HepG2 (cell line): Measurements from ENCODE around the gene PLRG1. TPM values are rescaled to one million over a fixed set of nuclear protein-coding genes. Genes with fewer than 3 reads are reported as not detected.
A peak's percentile ranks its signal among the peaks of the same experiment; 100 is the strongest.

Experiments
- BRD4 ChIP-seq: sonication (generic); formaldehyde crosslinking; IDR thresholded peaks from 2 replicates; pipeline ENCODE4 v1.4.0; 2020; ENCODE audit warnings: missing genetic modification reagents
- CBFB ChIP-seq: sonication (generic); formaldehyde crosslinking; IDR thresholded peaks from 2 replicates; pipeline ENCODE4 v1.4.0; 2020; ENCODE audit warnings: missing genetic modification reagents
- CBX2 ChIP-seq, 2 experiments: fragments of 200-600 bp in 1 of 2; sonication (generic); formaldehyde crosslinking in 1 of 2; IDR thresholded peaks; 2 replicates each; pipeline versions ENCODE4 v1.7.0 to v1.8.1; 2018 to 2022; ENCODE audit warnings: low read depth in 2 of 2, low read length in 1 of 2, mild to moderate bottlenecking in 1 of 2, missing genetic modification reagents in 1 of 2
- JUNB ChIP-seq: sonication (generic); formaldehyde crosslinking; IDR thresholded peaks from 2 replicates; pipeline ENCODE4 v1.8.0; 2022; ENCODE audit warnings: missing genetic modification reagents, mild to moderate bottlenecking, borderline replicate concordance
- MEIS2 ChIP-seq: sonication (generic); formaldehyde crosslinking; IDR thresholded peaks from 2 replicates; pipeline ENCODE4 v1.9.0; 2021; ENCODE audit warnings: mild to moderate bottlenecking, missing genetic modification reagents
- MLLT10 ChIP-seq: sonication (generic); formaldehyde crosslinking; IDR thresholded peaks from 2 replicates; pipeline ENCODE4 v1.4.0; 2020; ENCODE audit warnings: missing genetic modification reagents
- MTA3 ChIP-seq: sonication (generic); formaldehyde crosslinking; IDR thresholded peaks from 2 replicates; pipeline ENCODE4 v1.4.0; 2020; ENCODE audit warnings: missing genetic modification reagents
- POGZ ChIP-seq: sonication (generic); formaldehyde crosslinking; IDR thresholded peaks from 2 replicates; pipeline ENCODE4 v1.4.0; 2020; ENCODE audit warnings: mild to moderate bottlenecking, missing genetic modification reagents
- SKI ChIP-seq: fragments of 450-650 bp; IDR thresholded peaks from one replicate; pipeline ENCODE4 v1.6.1; 2018; ENCODE audit warnings: mild to moderate bottlenecking; ENCODE audit not compliant: partially characterized antibody
- SRSF1 ChIP-seq: fragments of 200-400 bp; formaldehyde crosslinking; optimal IDR thresholded peaks from 2 replicates; pipeline ENCODE3; 2017; ENCODE audit warnings: mild to moderate bottlenecking, low read depth, low read length, moderate library complexity
- ZBTB3 ChIP-seq: sonication (generic); formaldehyde crosslinking; IDR thresholded peaks from 2 replicates; pipeline ENCODE4 v1.4.0; 2020; ENCODE audit warnings: low read depth, mild to moderate bottlenecking, moderate library complexity, missing genetic modification reagents, borderline replicate concordance
- ZFP37 ChIP-seq: sonication (generic); formaldehyde crosslinking; IDR thresholded peaks from 2 replicates; pipeline ENCODE4 v1.4.0; 2020; ENCODE audit warnings: missing genetic modification reagents, borderline replicate concordance
- ZNF3 ChIP-seq: IDR thresholded peaks from 2 replicates; pipeline ENCODE4 v1.7.0; 2017; ENCODE audit warnings: inconsistent platforms
- ZSCAN30 ChIP-seq: sonication (generic); formaldehyde crosslinking; IDR thresholded peaks from 2 replicates; pipeline ENCODE4 v1.5.0; 2020; ENCODE audit warnings: mild to moderate bottlenecking, missing genetic modification reagents
- polyA plus RNA-seq, 8 experiments: library from polyadenylated mRNA; depleted of rRNA in 3 of 8; stranded (reverse) in 7 of 8; unstranded in 1 of 8; fragments of >200 nt; fragmentation: Illumina TruSeq in 4 of 8; extraction: Trizol in 4 of 8; gene quantifications; 2 replicates each; pipeline versions ENCODE4 v1.2.1 to v1.2.3, GENCODE V29; 2011 to 2016; ENCODE audit warnings: low read depth in 4 of 8, missing spikeins in 1 of 8, mixed read lengths in 1 of 8; ENCODE audit not compliant: insufficient read depth in 1 of 8
- total RNA-seq, 5 experiments: library from RNA; depleted of rRNA; stranded (reverse); fragments of >200 nt; fragmentation: Illumina TruSeq; extraction: Trizol; gene quantifications; 2 replicates each; pipeline ENCODE4 v1.2.3, GENCODE V29; 2016; ENCODE audit warnings: low read depth in 1 of 5
- TF ChIP-seq, protein P1 (sequence below): sonication (generic); formaldehyde crosslinking; IDR thresholded peaks from 2 replicates; pipeline ENCODE4 v1.8.1; 2023; ENCODE audit warnings: mild to moderate bottlenecking, missing genetic modification reagents, borderline replicate concordance
- TF ChIP-seq, protein P2 (sequence below): IDR thresholded peaks from 2 replicates; pipeline ENCODE4 v1.6.1; 2016; ENCODE audit warnings: mild to moderate bottlenecking, missing biosample characterization, missing genetic modification reagents
- TF ChIP-seq, protein P3 (sequence below): IDR thresholded peaks from 2 replicates; pipeline ENCODE4 v1.6.1; 2016; ENCODE audit warnings: low read depth, borderline replicate concordance
- TF ChIP-seq, protein P4 (sequence below): sonication (generic); formaldehyde crosslinking; IDR thresholded peaks from 2 replicates; pipeline ENCODE4 v1.4.0; 2020; ENCODE audit warnings: mild to moderate bottlenecking, missing genetic modification reagents, borderline replicate concordance
- TF ChIP-seq, protein P5 (sequence below), 2 experiments: sonication (generic) in 1 of 2; formaldehyde crosslinking in 1 of 2; IDR thresholded peaks; 2 replicates each; pipeline versions ENCODE4 v1.4.0 to v1.6.1; 2016 to 2020; ENCODE audit warnings: borderline replicate concordance in 1 of 2, low read depth in 1 of 2, mild to moderate bottlenecking in 1 of 2, missing genetic modification reagents in 1 of 2

PLRG1 gene
- total and polyA plus RNA-seq, 2 of the 13 experiments (the other 11 are each of a cell fraction or from before 2014, with no cell fraction given): 77.3 to 110 TPM

DNA sequence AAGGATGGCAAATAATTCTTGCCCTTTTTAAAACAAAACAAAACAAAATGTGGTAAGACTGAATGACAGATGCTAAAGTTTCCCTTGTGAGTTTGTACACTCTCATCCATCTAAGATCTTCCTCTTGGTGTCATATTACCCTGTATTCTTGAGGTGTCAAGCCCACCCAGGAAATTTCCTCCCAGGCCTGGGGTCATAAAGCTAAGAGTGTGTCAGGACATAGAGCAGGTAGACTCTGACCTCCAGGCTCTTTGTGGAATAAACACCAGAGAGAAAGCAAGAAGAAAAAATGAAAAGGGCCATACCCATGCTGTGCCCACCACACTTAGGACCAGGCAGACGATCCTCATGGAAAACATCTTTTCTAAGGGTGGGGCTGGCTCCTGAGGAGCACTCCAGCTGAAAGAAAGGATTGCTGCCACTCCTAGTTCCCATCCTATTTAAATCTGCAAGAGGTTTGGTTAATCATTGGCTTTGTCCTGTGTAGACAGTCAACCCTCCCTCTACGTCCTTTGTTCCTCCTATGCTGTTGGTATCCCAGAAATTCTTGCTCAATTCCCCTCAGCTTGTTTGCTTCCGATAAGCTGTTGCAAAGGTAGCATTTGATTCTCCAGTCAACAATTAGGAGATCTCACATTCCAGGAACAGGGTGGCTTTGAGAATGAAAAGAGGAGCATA, 40.3 kb upstream of the PLRG1 start, which contains the start of gene FGA (continued):
- TF ChIP-seq, protein P1, sequence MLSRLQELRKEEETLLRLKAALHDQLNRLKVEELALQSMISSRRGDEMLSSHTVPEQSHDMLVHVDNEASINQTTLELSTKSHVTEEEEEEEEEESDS (CRISPR knock-in tag): peak; percentile 58; the same call in 1 of the 2 replicates
- TF ChIP-seq MEIS2 (peak; percentile 86), JUNB (no peak), POGZ (CRISPR knock-in tag) (peak; percentile 94), ZBTB3 (CRISPR knock-in tag) (no peak), MLLT10 (no peak), SRSF1 (no peak), ZNF3 (CRISPR knock-in tag) (no peak), MTA3 (CRISPR knock-in tag) (no peak), SKI (peak; percentile 86), BRD4 (CRISPR knock-in tag) (peak; percentile 71; the same call in 1 of the 2 replicates), CBFB (peak; percentile 65; the same call in 1 of the 2 replicates), ZSCAN30 (CRISPR knock-in tag) (no peak), ZFP37 (CRISPR knock-in tag) (no peak), CBX2 (IDR thresholded peaks at IDR 0.05; ENCODE audit: low read depth, low read length) (no peak), CBX2 (CRISPR knock-in tag; IDR thresholded peaks at IDR 0.05; ENCODE audit: low read depth) (no peak)
- TF ChIP-seq, protein P2, sequence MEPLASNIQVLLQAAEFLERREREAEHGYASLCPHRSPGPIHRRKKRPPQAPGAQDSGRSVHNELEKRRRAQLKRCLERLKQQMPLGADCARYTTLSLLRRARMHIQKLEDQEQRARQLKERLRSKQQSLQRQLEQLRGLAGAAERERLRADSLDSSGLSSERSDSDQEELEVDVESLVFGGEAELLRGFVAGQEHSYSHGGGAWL (CRISPR knock-in tag): no peak
- TF ChIP-seq, protein P3, sequence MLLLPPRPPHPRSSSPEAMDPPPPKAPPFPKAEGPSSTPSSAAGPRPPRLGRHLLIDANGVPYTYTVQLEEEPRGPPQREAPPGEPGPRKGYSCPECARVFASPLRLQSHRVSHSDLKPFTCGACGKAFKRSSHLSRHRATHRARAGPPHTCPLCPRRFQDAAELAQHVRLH (CRISPR knock-in tag): peak; percentile 95; the same call in 1 of the 2 replicates
- TF ChIP-seq, protein P4, sequence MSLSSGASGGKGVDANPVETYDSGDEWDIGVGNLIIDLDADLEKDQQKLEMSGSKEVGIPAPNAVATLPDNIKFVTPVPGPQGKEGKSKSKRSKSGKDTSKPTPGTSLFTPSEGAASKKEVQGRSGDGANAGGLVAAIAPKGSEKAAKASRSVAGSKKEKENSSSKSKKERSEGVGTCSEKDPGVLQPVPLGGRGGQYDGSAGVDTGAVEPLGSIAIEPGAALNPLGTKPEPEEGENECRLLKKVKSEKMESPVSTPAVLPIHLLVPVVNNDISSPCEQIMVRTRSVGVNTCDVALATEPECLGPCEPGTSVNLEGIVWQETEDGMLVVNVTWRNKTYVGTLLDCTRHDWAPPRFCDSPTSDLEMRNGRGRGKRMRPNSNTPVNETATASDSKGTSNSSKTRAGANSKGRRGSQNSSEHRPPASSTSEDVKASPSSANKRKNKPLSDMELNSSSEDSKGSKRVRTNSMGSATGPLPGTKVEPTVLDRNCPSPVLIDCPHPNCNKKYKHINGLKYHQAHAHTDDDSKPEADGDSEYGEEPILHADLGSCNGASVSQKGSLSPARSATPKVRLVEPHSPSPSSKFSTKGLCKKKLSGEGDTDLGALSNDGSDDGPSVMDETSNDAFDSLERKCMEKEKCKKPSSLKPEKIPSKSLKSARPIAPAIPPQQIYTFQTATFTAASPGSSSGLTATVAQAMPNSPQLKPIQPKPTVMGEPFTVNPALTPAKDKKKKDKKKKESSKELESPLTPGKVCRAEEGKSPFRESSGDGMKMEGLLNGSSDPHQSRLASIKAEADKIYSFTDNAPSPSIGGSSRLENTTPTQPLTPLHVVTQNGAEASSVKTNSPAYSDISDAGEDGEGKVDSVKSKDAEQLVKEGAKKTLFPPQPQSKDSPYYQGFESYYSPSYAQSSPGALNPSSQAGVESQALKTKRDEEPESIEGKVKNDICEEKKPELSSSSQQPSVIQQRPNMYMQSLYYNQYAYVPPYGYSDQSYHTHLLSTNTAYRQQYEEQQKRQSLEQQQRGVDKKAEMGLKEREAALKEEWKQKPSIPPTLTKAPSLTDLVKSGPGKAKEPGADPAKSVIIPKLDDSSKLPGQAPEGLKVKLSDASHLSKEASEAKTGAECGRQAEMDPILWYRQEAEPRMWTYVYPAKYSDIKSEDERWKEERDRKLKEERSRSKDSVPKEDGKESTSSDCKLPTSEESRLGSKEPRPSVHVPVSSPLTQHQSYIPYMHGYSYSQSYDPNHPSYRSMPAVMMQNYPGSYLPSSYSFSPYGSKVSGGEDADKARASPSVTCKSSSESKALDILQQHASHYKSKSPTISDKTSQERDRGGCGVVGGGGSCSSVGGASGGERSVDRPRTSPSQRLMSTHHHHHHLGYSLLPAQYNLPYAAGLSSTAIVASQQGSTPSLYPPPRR (CRISPR knock-in tag): peak; percentile 98
- TF ChIP-seq, protein P5, sequence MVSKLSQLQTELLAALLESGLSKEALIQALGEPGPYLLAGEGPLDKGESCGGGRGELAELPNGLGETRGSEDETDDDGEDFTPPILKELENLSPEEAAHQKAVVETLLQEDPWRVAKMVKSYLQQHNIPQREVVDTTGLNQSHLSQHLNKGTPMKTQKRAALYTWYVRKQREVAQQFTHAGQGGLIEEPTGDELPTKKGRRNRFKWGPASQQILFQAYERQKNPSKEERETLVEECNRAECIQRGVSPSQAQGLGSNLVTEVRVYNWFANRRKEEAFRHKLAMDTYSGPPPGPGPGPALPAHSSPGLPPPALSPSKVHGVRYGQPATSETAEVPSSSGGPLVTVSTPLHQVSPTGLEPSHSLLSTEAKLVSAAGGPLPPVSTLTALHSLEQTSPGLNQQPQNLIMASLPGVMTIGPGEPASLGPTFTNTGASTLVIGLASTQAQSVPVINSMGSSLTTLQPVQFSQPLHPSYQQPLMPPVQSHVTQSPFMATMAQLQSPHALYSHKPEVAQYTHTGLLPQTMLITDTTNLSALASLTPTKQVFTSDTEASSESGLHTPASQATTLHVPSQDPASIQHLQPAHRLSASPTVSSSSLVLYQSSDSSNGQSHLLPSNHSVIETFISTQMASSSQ (IDR thresholded peaks at IDR 0.05; ENCODE audit: low read depth): peak; percentile 100
- TF ChIP-seq, protein P5 (CRISPR knock-in tag; IDR thresholded peaks at IDR 0.05; ENCODE audit: borderline replicate concordance): peak; percentile 100
